Cardiac fibroblast (primary cell): Measurements from ENCODE around the gene LRP11.
"Not testable (repeated sequence)": the region's sequence is repeated elsewhere in the genome, so short reads cannot be mapped to it uniquely, and the experiment has no call there.

Source experiments
- DNase-seq, 2 donors: peaks; one replicate each; pipeline versions ENCODE4 v3.0.0 to v3.0.0-alpha.2; 2010; ENCODE audit warnings: low read depth in 2 of 2
- H3K4me3 ChIP-seq, 2 donors: replicated peaks in 1 of 2; 1 replicate in 1 of 2; 2 replicates in 1 of 2; pipeline ENCODE4 v1.5.1; 2011; ENCODE audit warnings: low read depth in 2 of 2, low read length in 2 of 2, mild to moderate bottlenecking in 2 of 2, moderate library complexity in 1 of 2
- TF ChIP-seq, protein P1 (sequence below): IDR thresholded peaks from one replicate; pipeline ENCODE4 v1.5.1; 2011; ENCODE audit warnings: low read depth, mild to moderate bottlenecking, low read length, inconsistent platforms

Gene LRP11, protein sequence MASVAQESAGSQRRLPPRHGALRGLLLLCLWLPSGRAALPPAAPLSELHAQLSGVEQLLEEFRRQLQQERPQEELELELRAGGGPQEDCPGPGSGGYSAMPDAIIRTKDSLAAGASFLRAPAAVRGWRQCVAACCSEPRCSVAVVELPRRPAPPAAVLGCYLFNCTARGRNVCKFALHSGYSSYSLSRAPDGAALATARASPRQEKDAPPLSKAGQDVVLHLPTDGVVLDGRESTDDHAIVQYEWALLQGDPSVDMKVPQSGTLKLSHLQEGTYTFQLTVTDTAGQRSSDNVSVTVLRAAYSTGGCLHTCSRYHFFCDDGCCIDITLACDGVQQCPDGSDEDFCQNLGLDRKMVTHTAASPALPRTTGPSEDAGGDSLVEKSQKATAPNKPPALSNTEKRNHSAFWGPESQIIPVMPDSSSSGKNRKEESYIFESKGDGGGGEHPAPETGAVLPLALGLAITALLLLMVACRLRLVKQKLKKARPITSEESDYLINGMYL

DNA sequence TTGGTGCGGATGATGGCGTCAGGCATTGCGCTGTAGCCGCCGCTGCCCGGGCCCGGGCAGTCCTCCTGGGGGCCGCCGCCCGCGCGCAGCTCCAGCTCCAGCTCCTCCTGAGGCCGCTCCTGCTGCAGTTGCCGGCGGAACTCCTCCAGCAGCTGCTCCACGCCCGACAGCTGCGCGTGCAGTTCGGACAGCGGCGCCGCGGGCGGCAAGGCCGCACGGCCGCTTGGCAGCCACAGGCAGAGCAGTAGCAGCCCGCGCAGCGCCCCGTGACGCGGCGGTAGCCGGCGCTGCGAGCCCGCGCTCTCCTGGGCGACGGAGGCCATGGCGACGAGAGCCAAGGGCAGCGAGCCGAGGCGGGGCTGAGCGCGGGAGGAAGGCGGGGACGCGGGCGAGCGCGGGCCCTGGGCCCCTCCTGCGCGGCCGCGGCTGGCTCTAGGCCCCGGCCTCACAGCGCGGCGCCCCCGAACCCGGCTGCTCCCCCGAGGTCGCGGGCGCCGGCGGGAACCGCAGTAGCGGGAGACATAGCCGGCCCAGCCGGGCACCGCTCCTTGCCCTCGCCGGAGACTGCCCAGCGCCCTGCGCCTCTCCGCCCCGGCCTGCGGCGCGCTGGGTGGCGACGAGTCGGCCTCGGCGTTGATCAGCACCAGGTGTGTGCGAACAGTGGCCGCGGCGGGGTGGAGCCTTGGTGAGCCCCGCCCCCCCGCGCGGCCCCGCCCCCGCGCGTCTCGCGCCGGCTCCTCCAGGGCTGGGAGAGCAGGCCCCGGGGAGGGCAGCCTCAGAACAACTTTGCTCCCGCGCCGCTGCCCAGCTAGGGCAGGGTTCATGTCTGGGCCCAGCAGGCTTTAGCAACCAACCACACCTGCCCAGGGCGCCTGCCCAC lies at the start of gene LRP11:
TSS of gene LRP11 (minus strand) at position 662 of the 880 bp plus-strand sequence. CDS start at position 323, 339 bp downstream.
- DNase-seq = peak; percentile 80 to 86
- TF ChIP-seq, protein P1, sequence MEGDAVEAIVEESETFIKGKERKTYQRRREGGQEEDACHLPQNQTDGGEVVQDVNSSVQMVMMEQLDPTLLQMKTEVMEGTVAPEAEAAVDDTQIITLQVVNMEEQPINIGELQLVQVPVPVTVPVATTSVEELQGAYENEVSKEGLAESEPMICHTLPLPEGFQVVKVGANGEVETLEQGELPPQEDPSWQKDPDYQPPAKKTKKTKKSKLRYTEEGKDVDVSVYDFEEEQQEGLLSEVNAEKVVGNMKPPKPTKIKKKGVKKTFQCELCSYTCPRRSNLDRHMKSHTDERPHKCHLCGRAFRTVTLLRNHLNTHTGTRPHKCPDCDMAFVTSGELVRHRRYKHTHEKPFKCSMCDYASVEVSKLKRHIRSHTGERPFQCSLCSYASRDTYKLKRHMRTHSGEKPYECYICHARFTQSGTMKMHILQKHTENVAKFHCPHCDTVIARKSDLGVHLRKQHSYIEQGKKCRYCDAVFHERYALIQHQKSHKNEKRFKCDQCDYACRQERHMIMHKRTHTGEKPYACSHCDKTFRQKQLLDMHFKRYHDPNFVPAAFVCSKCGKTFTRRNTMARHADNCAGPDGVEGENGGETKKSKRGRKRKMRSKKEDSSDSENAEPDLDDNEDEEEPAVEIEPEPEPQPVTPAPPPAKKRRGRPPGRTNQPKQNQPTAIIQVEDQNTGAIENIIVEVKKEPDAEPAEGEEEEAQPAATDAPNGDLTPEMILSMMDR = no peak
- H3K4me3 ChIP-seq = peak within 1 kb of the TSS; percentile 57 to 69

DNA sequence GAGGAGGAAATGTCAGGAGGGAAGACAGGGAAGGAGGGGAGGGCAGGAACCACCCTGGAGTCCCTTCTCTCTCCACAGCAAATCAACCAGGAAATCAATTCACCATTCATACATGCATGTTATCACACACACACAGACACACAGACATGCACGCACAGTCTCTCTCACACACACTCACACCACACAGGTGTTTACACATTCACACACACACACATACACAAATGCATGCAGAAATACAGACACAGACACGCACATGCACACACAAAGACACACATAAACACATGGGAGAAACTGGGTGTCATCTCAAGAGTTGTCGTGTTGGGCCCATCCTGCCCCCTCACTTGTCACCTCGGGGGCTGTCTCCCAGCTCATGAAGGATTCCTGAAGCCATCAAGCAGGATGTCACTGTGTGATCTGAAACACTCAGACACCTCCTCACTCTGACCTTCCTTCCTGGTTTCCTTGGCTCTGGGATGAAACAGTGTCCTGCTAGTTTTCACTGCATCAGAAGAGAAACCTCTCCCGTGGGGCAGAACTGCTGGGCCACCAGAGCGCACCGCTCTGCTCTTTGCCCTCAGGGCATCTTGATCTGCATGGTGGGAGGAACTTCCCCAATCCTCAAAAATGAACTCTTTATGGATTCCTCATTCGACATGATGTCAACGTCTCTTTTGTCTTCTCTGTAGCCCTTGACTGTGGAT lies 49.5 kb upstream of the LRP11 start:
- TF ChIP-seq, protein P1 = no peak
- no peak overlapping the region for H3K4me3 ChIP-seq
- DNase-seq = no peak

DNA sequence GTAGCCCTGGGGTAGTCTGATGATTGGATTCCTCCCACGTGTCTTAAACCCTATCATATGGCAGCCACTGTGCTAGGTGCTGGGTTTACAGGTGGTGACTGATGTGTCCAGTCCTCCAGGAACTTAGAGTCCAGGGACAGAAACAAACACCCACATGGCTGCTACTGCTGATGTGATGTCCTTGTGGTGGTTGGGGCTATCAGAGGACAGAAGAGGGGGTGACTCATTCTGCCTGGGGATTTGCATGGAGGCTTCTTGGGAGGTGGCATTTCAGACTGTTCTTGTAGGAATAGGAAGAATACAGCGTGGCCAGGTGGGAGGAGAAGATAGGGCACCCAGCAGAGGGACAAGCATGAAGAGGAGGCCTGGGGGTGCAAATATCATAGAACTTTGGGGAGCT lies 48.9 kb upstream of the LRP11 start:
- TF ChIP-seq, protein P1 = no peak
- no peak for DNase-seq
- H3K4me3 ChIP-seq = no peak overlapping the region

DNA sequence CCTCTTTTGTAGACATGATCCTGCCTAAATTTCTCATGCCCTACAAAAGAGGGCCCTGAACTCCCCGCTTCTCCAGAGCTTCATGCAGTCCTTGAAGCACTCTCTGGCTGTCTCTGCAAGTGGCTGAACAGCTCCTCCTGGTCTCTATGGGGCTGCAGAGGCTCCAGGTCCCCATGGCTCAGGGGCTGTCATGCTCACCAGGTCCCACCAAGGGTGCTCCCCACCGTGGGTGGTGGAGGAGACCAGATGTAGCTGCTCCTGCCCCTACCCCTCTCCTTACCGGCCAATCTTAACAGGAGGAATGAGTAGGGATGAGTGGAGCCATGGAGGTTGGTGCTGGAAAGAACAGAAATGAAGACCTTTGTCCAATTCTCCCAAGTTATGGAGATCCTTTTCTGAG lies 48.5 kb upstream of the LRP11 start:
- DNase-seq, H3K4me3 ChIP-seq: not testable (repeated sequence)

DNA sequence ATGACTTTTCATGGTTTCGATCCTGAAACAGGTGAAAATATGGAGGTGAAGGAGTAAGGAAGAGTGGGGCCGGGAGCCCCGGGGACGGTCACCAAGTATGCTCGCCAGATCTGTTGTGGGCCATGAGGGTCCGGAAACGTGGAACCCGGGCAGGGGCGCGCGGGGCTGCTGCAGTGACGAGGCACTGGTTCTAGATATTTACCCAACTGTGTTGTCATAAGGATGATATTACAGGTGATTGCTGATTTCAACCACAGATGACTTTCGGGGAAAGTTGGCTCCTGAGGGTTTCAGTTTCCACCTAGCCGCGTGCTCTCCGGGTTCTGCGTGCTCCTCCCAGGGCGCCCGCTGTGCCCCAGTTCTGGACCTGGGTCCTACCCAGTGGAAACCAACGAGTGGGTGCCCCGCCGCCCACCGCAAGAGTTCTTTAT lies 46.6 kb upstream of the LRP11 start:
- no peak overlapping the region for H3K4me3 ChIP-seq
- TF ChIP-seq, protein P1 = no peak
- no peak for DNase-seq

DNA sequence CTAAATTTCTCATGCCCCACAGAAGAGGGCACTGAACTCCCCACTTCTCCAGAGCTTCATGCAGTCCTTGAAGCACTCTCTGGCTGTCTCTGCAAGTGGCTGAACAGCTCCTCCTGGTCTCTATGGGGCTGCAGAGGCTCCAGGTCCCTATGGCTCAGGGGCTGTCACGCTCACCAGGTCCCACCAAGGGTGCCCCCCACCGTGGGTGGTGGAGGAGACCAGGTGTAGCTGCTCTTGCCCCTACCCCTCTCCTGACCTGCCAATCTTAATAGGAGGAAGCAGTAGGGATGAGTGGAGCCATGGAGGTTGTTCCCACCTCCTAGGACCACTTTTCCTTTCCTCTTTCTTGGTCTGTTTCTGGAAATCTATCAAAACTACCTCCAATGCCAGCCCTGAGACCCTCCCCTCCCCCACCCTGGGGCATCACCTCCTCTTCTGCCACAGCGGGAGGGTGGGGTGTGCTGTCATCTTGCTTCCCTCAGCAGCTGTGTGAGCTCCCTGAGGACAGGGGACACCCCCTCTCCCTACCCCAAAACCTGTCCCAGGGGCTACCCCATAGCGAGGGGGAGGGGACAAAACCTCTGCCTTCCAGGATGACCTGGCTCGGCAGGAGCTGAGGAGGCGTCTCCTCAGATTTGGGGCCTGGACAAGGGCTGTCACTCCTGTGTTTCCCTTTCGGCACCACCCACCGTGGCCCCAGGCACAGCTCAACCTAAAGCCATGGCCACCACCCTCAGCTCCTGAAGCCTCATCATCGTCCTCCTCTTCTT lies 45.7 kb upstream of the LRP11 start:
- TF ChIP-seq, protein P1 = no peak
- no peak for DNase-seq
- no peak overlapping the region for H3K4me3 ChIP-seq

DNA sequence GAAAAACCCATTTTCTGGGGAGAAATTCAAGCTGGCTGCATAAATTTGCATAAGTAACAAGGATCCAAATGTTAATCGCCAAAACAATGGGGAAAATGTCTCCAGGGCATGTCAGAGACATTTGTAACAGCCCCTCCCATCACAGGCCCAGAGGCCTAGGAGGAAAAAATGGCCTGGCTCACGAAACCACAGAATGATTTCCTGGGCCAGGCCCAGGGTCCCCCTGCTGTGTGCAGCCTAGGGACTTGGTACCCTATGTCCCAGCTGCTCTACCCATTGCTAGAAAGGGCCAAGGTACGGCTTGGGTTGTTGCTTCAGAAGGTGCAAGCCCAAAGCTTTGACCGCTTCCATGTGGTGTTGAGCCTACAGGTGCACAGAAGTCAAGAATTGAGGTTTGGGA lies 44.3 kb upstream of the LRP11 start:
- H3K4me3 ChIP-seq, DNase-seq: not testable (repeated sequence)
